ENCODE data around the gene C11orf58.

The C11orf58 gene

DNA sequence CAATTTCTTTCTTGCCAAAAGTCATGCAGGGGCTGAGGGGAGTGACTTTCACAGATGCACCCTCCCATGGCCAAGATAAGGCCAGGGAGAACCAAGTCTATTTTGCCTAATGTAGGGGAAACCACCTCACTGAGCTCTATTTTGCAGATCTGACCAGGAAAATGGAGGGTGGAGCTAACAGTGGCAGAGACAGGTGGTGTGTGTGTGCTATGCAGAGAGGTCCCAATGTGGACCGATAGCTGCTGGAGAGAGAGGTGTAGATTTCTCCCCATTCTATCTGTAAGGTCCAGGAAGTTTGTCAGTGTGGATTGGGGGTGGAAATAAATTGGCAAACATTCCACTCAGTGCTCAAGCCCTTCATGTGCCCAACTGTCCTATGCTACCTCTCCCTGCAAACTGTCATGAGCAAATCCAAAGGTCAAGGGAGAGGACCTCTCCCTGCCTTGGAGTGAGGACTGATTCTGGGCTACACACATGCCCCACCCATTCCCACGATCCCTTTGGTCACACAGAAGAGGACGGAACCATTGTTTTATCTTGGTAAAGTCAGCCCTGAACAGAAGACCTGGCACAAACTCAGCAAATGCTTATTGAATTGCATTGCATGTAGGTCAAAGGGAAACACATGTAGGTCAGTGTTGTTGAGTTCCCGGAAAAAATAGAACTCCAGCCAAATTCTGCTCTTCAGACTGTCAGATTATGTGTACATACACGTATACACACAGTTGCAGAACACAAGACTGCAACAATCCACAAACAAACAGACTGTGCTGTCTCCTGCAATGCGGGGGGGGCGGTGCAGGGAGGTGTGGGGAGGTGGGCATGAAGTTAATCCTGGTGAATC, 65.9 kb downstream of the C11orf58 start:
- TF ChIP-seq YY1 (IDR thresholded peaks at IDR 0.05; ENCODE audit: low read depth) = no peak
- no peak for TF ChIP-seq CEBPB (IDR thresholded peaks at IDR 0.05)
- no peak for TF ChIP-seq TAF1 (IDR thresholded peaks at IDR 0.05; ENCODE audit: low read depth)

GRCh38 chr11:16805938-16806337, 67.5 kb downstream of the C11orf58 start:
- TF ChIP-seq, protein P1, sequence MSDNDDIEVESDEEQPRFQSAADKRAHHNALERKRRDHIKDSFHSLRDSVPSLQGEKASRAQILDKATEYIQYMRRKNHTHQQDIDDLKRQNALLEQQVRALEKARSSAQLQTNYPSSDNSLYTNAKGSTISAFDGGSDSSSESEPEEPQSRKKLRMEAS (IDR thresholded peaks at IDR 0.05) = no peak
- TF ChIP-seq TAF1 (IDR thresholded peaks at IDR 0.05; ENCODE audit: low read depth) (no peak), CEBPB (IDR thresholded peaks at IDR 0.05) (no peak), FOXM1 (IDR thresholded peaks at IDR 0.05; ENCODE audit: borderline replicate concordance, low read depth) (no peak), USF1 (IDR thresholded peaks at IDR 0.05) (no peak)

- TF ChIP-seq TCF12 (IDR thresholded peaks at IDR 0.05; ENCODE audit: low read depth) (no peak), TAF1 (IDR thresholded peaks at IDR 0.05; ENCODE audit: low read depth) (no peak), NFIC (IDR thresholded peaks at IDR 0.05) (peak; percentile 59; the same call in 1 of the 2 replicates)
- TF ChIP-seq, protein P1 (IDR thresholded peaks at IDR 0.05) = no peak
Measured at GRCh38 chr11:16806791-16807190, 68.3 kb downstream of the C11orf58 start.

DNA sequence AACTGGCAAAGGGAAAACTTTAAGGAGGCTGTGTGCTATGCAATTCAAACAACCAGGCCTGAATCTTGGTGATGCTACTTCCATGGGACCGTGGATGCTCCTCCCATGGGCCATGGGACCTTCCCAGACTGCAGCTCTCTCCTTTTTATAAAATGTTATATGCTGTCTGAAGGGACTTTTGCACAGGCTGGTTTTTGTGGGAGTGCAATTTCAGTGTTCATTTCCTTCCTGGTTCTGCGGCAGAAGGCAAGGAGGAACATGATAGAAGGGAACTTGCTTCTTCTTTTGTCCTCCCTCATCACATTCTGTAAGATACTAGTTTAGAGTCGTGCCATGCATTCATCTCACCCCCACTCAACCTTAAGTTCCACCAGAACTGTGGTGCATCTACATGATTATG, 68.9 kb downstream of the C11orf58 start:
- no peak for TF ChIP-seq EP300 (IDR thresholded peaks at IDR 0.05; ENCODE audit: borderline replicate concordance)
- TF ChIP-seq TAF1 (IDR thresholded peaks at IDR 0.05; ENCODE audit: low read depth) = no peak
- TF ChIP-seq CEBPB (IDR thresholded peaks at IDR 0.05) = no peak
- TF ChIP-seq ZBTB7A (IDR thresholded peaks at IDR 0.05; ENCODE audit: low read depth) = no peak
- TF ChIP-seq, protein P1 (IDR thresholded peaks at IDR 0.05) = no peak
- no peak for TF ChIP-seq EGR1 (IDR thresholded peaks at IDR 0.05)
- no peak for TF ChIP-seq YY1 (IDR thresholded peaks at IDR 0.05; ENCODE audit: low read depth)
